Measurements from ENCODE around the gene EMC10. TPM values are rescaled to one million over a fixed set of nuclear protein-coding genes. Genes with fewer than 3 reads are reported as not detected.

EMC10 gene
- total RNA-seq, 1 experiment from 2014 or later = 36.9 TPM

DNA sequence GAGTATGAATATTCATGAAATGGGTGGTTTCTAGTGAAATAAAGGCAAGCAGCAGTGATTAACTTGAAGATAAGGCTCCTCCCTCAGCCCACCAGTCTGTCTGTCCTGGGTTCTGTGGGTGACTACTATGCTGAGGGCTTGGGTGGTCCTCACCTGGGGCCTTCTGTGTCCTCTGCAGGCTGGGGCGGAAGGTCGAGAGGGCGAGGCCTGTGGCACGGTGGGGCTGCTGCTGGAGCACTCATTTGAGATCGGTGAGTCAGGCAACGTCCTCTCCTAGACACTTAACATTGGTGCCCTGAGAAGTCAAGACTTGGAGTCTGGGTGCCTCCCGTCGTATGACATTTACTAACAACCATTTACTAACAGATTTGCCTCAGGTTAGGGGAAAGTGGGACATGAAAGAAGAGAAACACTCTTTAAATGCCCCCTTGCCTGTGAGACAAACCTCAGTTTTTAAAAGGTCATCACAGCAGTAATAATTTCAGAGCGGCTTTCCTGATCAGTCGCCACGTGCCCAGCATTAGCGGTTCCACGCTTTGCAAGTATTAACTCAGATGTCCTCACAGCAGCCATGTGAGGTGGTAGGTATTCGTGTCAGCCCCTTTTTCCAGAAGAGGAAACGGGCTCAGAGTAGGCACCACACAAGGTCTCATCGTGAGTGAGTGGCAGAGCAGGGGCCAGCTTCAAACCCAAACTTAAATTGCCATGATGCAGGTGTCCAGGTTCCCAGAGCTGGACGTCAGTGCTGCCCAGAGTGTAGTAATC lies 1.6 kb downstream of the EMC10 start:
- no peak for DNase-seq (ENCODE audit: low read depth)

- DNase-seq (ENCODE audit: low read depth) = peak; percentile 33
These were observed 2.8 kb downstream of the EMC10 start for GRCh38 chr19:50478901-50479715.

DNA sequence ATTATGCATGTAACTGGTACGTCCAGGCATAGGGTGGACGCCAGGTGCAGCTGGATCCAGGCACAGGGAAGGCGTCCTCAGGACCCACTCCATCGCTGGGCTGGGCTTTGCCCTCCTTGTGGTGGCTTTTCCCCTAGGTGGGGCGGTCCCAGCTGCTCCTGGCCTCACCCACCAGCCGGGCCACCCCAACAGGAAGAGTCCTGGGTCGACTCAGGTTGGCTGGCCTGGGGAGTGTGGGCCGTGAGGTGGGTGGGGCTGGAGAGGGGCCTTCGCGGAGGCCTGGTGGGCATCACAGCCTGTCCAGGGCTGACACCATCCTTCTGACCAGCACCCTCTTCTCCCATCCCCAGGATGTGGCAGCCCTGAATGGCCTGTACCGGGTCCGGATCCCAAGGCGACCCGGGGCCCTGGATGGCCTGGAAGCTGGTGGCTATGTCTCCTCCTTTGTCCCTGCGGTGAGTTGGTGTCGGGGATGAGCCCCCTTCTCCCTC lies 3.5 kb downstream of the EMC10 start:
- no peak for DNase-seq (ENCODE audit: low read depth)

GRCh38 chr19:50480281-50481111 lies 4.2 kb downstream of the EMC10 start:
- no peak for DNase-seq (ENCODE audit: low read depth)

DNA sequence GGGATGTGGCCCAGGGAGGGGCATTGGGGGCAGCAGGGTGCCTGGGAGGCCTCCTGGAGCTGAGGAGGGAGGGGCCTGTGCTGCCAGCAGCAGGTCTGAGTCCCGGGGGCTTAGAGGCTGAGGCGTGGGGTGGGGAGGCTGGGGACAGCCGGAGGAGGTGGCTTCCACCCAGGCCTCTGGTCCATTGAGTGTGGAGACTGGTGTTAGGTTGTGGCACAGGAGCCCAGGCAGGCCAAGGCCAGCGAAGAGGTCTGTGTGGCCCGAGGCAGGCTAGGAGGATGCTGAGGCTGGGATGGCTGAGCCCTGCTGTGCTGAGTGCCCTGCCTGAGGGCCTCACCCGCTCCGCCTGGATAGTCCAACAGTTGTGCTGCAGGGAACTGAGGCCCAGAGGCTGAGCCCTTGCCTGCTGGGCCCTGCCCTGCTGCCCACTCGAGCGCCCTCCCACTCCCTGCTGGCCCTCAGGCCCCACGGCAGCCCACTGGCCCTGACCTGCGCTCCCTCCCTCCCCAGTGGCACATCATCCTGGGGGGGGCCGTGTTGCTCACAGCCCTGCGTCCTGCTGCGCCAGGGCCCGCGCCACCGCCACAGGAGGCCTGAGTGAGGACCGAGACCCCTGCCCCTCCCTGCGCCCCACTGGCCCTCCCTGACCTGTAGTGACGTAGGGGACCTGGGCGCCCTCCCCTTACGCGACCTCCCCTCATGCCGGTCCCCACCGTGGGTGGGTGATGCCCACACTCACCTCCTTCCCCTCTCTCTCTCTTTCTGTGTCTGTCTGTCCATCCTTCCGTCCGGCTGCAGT lies 5.2 kb downstream of the EMC10 start:
- DNase-seq (ENCODE audit: low read depth) = no peak

GRCh38 chr19:50482271-50482855 lies 6.1 kb downstream of the EMC10 start:
- no peak for DNase-seq (ENCODE audit: low read depth)

DNA sequence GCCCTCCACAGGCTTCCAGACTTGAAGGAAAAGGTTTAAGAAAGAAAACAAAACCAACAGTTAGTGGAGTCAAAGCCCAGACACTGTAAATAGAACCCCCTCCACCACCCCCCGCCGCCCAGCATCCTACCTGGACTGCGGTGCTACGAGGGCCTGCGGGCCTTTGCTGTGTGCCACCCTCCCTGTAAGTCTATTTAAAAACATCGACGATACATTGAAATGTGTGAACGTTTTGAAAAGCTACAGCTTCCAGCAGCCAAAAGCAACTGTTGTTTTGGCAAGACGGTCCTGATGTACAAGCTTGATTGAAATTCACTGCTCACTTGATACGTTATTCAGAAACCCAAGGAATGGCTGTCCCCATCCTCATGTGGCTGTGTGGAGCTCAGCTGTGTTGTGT lies 6.6 kb downstream of the EMC10 start:
- DNase-seq (ENCODE audit: low read depth) = no peak

- no peak for DNase-seq (ENCODE audit: low read depth)
These were observed 9.1 kb downstream of the EMC10 start for GRCh38 chr19:50485284-50485955.

DNA sequence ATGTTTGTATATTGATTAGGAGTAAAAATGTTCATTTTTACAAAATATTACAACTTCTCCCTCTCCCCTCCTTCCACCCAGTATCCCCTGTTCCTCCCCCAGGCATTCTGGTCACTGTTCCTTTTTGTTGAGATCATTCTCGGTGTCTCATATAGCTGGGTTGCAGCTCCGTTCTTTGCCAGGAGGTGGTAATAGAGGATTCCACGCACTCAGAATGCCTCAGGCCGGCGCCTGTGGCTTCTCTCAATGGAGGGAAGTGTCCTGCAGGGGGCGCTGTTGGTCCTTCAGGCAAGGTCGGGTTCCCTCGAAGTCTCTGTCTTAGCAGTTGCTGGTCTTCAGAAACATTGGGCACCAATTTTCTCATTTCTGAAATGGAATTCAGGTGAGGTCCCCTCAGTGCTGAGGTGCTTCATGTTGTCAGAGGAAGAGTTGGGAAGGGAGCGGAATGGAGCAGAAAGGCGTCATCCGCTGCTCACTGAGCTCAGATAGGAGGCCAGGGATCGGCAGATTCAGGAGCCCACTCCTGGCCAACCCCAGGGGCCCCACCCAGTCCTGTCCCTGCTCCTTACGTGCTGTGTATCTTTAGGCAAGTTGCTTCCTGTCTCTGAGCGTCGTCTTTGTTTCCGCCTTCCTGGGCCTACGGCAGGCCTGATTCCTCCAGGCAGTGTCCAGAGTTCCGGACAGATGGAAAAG lies 10.7 kb downstream of the EMC10 start:
- DNase-seq (ENCODE audit: low read depth) = peak; percentile 31

DNA sequence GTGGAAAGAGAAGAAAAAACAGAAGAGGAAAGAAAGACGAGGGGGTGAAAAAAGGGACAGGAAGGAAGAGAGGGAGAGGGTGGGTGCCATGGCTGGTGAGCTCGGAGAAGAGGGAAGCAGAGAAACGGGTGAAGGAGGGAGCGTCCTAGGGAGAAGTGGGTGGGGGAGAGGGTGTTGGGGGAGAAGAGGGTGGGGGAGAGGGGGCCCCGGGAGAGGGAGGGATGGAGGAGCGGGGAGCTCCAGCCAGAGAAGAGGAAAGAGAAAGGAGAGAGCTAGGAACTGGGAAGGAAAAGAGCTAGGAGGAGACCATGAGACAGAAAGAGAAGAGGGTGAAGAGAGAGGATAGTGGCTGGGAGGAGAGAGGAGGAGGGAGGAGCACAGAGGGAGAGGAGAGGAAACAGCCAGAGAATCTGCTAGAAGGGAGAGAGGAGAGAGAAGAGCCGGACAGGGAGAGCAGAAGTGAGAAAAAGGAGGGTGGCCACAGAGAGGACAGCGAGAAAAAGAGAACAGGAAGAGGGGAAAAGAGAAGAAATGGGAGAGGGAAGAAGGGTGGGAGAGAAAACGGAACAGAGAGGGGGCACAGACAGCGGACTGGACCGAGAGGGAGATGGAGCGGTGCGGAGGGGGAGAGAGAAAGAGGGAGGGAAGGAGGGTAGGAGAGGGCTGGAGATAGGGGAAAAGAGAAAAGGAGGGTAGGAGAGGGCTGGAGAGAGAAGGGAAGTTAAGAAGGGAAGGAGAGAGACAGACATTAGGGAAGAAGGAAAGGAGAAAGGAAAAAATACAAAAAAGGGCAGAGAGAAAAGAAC lies 12.3 kb downstream of the EMC10 start:
- DNase-seq (ENCODE audit: low read depth) = no peak

DNA sequence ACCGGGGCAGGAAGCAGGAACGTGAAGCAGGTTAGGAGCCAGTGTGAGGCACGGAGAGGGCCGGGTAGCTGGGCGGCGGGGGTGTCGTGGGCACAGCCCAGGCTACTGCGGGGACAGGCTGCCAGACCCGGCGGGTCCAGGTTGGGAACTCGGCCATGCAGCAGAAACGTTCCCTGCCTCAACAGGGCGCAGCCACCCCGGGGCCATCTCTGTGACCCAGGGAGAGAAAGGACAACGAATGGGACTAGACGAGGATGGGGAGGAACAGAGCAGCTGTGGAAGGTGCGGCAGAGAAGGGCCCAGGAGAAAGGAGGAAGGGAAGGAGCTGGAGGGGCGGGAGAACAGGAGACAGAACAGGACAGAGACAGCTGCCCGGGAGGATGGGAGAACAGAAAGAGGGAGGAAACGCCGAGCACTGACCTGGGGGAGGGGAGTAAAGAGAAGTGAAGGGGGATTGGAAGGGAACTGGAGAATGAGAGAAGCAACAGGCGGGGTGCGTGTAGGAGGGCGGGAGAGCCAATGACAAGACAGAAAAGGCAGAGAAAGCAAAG lies 13.2 kb downstream of the EMC10 start:
- no peak for DNase-seq (ENCODE audit: low read depth)

DNA sequence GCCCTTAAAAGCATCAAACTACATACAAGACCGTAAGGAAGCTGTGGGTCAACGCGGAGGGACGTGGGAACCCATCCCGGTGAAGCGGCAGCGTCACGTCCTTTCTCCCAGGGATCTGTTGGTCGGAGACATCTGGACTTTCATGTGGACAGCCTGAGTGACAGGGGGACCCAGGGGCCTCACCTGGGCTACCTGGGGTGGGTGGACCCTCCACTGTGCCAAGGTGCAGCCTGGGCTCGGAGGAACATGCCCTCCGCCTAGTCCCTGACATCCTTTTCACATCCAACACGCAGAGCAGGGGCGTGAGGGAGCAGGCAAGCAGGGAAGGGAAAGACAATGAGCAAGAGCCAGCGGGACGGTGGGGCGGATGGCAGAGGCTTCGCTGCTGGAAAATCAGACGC lies 14.1 kb downstream of the EMC10 start:
- no peak for DNase-seq (ENCODE audit: low read depth)

DNA sequence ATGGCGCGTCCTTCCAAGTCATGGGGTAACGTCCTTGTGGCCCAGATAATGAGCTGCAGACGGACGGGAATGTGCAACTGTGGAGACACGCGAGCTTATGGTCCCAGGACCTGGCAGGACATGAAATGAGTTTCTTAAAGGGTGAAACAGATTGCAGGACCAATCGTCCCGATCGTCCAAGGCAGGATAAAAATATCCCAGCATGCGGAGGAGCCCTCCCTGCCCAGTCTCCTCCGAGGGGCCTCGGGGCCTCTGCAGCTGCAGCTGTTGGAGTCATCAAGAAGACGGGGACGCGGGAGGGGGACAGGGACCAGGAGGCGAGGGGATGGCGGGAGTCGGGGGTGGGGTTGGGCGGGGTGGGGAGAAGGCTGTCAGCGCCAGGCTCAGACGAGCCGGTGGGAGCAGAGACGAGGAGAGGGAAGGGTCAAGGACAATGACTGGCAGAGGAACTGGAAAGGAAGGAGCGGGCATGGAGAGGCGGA lies 14.7 kb downstream of the EMC10 start:
- no peak for DNase-seq (ENCODE audit: low read depth)

GRCh38 chr19:50492303-50493052 lies 16.2 kb downstream of the EMC10 start:
- no peak for DNase-seq (ENCODE audit: low read depth)

DNA sequence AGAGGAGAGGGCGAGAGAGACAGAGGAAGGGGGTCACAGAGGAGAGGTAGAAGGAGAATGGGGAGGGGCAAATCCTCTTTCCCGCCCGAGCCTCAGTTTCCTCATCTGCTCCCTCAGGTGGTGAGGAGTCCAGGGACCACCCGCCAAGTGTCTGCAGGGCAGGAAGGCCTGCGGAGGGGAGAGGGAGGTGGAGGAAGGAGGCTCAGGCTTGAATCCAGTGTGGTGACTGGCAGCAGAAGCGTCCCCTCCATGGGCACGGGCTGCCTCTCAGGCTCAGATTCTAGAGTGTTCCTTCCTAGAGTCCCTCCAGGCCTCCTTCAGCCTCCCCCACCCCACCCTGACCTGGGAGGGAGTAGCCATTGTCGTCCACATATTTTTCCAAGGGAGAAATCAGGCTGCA lies 16.9 kb downstream of the EMC10 start:
- no peak for DNase-seq (ENCODE audit: low read depth)

DNA sequence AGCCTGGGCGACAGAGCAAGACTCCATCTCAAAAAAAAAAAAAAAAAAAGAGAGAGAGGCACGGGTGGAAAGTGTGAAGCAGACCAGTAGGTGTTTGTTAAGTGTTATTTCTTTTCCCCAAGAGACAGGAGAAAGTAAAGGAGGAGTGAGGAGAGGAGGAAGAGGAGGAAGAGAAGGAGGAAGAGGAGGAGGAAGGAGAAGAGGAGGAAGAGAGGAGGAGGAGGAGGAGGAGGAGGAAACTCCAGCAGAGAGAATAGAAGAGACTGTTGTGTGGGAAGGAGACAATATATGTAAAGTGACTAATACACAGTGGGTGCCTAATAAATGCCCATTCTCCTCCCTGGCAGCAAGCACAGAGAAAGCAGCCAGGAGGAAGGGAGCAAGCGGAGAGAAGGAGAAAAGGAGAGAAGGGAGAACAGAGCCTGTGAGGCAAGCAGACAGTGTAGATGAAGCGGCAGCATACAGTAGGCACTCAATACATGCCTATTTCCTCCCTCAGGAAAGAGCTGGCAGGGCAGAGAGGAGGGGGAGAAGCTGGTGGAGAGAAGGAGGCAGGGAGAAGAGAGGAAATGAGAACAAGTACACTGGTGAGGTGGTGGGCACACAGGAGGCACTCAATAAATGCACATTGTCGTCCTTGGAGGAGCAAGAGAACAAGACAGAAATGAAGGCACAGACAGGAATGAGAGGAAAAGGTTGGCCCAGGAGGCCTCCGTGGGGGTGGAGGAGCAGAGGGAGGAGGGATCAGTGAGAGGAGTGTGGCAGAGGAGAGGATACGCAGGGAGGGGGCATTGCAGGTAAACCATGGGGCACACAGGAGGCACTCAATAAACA lies 18.1 kb downstream of the EMC10 start:
- no peak for DNase-seq (ENCODE audit: low read depth)

Measured in RPMI7951 (cell line).